Activated CD4-positive, alpha-beta T cell treated with anti-CD3 and anti-CD28 coated beads, Interleukin-10, Interleukin-2, amounts not matched to agents 100 ng/mL and 50 ng/mL, durations not matched to agents 16 hours and 8 hours (primary cell): ENCODE results near the gene BCO2.

ENCODE experiments used
- DNase-seq: peaks from one replicate; pipeline ENCODE4 v3.0.0-alpha.2; 2020

Gene BCO2

DNA sequence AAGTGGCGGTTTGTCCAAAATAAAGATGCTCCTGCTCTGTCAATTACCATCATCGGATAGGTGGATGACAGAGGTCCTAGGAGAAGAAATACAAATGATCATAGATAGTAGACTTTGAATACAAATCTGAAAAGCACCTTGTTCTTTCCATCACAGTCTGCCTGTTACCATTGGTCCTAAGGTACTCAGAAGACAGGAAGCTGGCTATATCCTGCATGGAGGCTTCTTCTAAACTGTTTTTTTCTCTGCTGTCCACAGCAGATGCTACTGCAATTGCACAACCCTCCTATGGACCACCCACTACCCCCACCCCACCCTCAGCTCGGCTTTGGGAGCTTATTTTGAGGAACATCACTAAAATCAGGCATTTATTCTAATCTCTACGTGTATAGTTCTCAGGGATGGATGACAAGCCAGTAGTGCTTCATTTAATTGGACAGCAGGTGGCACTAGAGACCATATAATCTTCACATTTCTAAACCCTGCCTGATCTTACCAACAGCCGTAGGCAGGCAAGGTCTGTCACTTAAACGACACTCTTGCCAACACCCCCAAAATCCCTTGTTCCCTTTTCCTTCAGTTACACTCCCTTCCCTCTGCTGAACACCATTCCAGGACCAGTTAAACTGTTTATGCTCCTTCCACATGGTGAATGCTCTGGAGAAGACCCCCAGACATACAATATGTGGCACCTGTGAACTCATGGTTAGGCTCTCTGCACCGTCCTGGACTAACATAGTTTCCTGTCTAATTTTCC lies 44.3 kb downstream of the BCO2 start:
- DNase-seq: peak; percentile 77

DNA sequence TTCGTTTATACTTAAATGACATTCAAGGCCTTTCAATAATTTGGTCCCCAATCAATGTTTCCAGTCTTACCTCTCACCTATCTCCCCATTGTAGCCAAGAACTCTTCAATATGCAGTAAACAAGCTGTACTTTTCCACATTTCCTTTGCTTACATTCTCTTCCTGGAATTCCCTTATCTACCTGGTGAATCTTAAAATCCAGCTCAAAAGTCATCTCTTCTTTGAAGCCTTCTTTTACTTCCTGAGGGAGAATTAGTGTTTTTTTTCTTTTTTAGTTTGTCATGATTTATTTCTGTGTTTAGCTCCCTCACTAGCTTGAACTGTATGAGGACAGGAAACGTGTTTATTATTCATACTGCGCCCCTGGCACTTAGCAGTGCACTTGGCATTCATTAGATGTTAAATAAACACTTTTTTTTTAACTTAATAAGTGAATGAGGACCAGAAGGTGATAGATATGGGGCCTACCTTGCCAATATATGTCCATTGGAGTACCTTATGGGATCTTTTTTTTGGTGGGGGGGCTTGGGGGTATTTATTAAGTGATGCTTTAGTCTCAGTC lies 46.0 kb downstream of the BCO2 start:
- no peak for DNase-seq

DNA sequence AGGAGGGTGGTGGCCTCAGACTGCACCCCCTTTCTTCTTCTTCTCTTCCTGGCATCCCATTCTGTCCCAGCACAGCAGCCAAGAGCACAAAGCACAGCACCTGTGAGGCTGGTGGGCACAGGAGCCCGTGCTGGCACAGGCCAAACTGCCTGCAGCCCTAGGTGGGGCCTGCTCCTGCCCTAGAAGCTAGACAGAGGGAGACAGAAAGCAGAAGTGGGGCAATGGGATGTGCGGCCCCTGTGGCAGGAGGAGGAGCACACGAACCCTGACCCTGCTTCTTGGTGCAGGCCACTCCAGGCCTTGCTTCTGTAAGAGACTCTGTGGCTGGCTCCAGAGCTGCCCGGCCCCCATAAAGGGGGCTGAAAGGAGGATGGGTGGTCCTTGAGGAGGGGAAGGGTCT lies 47.0 kb downstream of the BCO2 start:
- no peak for DNase-seq

DNA sequence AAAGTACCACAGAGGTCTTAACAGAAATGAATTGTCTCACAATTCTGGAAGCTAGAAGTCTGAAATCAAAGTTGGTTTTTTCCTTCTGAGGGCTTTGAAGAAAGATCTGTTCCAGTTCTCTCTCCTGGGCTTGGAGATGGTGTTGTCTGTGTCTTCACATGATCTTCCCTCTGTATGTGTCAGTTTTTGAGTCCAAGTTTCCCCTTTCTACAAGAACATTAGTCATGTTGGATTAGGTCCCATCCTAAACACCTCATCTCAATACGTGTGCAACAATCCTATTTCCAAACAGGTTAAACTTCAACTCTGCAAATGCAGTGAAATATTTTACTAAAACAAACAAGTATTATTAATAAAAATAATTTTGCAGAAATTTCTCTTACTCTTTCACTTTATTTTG lies 47.8 kb downstream of the BCO2 start:
- no peak for DNase-seq

DNA sequence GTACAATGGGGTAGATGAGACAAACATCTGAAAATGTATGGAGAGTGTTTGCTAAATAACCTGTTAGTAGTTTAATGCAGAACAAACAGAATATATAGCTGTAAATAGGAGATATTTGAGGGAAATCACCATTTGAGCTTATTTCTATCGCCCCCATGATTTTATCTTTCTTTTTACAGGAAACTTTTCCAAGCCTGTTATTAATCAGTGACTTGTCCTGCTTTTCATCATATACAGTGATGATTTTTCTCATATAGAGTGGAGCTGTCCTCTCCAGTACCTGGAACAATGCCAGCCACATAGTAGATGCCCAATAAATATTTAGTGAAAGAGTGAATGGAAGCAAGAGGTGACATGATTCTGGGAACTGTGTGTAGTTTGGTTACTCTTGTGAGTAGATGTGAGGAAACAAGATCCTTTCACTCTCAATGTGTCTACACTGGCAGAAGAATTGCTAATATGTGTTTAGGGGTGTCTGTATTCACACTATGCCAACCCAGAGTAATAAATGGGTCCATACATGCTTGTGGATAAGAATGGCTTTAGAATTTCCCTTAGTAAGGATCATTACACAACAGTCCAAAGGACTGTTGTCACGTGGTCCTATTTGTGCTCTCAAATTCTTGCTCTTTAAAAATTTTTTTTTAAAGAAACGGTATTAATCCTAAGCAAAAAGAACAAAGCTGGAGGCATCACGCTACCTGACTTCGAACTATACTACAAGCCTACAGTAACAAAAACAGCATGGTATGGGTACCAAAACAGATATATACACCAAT lies 48.6 kb downstream of the BCO2 start:
- no peak for DNase-seq

DNA sequence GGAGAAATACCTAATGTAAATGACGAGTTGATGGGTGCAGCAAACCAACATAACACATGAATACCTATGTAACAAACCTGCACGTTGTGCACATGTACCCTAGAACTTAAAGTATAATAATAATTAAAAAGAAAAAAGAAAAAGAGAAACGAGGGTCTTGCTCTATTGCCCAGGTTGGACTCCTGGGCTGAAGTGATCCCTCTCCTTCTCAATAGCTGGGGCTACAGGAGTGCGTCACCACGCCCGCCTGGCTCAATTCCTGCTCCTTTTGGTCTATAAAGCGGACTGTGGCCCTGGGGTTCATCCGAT lies 50.4 kb downstream of the BCO2 start:
- no peak for DNase-seq

DNA sequence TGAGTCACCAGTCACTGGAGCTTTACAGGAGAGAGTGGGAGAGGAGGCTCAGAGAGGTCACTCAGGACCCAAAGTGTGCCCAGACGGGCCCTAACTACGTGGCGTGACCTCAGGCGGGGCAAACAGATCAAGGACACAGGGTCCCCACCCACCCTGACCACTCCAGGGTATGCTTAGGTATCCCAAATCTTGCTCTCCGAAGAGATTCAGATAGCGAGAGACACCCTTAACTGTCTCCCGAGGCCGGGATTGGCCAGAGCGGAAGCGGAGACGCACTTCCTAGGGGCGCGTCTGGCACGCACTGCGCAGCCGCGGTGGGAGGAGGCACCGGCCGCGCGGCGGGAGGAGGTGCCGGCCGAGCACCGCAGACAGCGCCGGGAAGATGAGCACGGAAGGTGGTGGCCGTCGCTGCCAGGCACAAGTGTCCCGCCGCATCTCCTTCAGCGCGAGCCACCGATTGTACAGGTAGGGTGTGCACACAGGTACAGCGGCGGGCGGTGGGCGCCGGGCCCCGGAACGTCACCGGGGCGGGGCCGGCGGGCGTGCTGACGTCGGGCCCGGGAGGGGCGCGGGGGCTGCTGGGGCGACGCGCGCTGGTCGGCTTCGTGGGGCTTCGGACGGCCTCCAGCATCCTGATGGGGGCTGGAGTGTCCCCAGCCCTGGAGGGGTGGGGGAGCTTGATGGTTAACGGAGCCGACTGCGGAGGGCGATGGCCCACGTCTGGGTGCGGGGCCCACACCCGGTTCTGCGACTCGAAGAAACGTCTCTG lies 50.9 kb downstream of the BCO2 start, which contains the start of gene PTS:
PTS (plus strand) TSS at position 367 of the 769 bp plus-strand sequence; CDS start at position 383, 16 bp downstream.
- peak; percentile 90 for DNase-seq

DNA sequence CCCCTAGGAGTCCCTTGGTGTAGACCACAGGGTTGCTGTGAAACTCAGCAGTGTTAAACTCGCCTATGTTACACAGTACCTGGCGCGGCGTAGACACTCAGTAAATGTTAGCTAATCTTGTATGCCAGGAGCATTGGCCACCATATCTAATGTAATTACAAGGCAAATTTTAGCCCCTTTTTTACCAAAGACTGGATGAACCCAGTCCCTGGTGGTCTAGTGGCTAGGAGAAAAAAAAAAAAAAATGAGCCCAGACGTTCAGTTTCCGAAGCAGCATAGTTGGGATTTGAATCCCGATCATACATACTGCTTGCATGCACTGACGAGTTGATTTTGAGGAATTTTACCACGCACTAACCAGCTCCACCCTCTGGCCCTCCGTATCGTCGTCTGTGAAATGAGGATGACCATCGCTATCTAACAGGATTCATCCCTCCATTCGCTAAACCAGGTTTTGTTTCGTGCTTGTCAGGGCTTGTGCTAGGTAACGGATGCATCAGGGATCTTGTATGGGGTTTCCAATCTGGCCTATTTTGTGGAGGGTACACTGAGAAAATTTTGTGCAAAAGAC lies 51.6 kb downstream of the BCO2 start:
- DNase-seq: no peak

DNA sequence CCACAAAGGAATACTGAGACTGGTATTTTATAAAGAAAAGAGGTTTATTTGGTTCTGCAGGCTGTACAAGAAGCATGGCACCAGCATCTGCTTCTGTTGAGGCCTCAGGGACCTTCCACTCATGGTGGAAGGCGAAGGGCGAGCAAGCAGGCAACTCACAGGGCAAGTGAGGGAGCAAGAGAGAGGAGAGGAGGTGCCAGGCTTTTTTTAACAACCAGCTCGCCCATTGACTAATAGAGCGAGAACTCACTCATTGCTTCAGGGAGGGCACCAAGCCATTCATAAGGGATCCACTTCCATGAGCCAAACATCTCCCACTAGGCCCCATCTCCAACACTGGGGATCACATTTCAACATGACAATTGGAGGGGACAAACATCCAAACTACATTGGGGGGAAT lies 52.2 kb downstream of the BCO2 start:
- DNase-seq: peak; percentile 26

DNA sequence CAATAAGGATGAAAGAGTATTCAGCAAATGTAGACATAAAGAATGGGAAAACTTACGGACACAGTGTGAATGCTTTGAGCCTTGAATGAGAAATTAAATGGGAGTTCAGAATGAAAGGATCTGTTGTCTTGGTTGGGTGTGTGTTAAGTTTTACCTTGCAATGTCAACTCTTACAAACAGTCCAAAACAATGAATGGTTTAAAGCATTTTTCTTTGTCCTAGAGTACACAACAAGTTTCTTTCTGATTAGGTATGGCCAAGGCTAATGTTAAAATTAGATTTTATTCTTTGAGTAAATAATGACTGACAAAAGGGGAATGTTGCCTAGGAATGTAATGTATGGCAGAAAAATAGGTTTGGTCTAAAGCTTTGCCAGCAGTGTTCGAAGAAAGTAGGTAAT lies 53.4 kb downstream of the BCO2 start:
- no peak for DNase-seq

DNA sequence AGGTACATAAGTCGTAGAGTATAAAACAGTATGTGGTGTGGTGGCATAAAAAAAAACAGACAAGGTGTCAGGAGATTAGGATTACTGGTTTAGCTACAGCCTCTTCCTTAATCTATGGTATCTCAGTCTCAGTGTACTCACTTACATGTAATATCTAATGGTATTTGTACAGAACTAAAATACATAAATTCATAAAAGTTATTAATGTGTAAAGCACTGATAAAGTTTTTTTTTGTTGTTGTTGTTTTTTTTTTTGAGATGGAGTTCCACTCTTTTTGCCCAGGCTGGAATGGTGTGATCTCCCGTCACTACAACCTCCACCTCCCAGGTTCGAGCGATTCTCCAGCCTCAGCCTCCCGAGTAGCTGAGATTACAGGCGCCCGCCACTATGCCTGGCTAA lies 53.8 kb downstream of the BCO2 start:
- no peak for DNase-seq

DNA sequence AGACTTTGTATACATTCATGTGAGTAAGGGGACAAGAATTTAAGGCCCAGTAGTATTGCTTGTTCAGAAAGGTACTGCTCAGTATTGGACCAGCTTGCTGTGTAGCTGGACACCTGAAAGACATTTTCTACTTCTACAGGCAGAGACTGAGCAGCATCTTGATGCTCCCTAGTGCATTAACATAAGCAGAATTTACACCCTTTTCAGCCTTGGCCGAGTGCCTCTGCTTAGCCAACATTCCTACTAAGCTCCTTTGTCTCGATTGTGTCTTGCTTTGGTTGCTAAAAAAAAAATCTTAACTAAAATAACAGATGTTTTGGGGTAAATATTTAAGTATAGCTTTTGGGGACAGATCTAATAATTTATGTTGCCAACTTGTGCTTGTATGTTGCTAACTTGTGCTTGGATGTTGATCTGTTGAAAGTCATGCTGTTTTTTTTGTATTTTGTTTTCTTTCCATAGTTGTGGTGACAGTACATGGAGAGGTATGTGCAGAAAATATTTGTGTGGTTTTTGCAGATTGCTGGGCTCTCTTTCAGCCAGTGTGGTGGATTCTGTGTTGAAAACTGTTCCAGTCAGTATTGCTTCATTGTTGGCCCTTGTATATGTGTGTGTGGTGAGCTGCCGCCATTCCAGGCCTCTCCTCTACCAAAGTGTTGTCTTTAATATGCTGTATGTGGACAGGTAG lies 54.6 kb downstream of the BCO2 start:
- no peak for DNase-seq

DNA sequence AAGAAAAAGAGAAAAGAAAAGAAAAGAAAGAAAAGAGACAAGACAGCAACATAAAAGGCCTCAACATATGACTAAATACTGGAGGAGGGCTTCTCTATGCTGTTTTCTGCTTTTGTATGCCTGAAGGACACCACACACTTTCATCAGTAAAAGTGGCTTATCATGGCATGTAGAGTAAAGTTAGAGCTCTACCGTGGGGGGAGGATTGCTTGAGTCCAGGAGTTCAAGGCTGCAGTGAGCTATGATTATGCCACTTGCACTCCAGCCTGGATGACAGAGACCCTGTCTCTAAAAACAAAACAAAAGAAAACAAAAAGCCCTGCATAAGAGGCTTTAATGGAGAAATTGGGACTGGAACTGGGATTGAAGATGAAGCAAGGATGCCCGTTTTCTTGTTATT lies 56.6 kb downstream of the BCO2 start:
- DNase-seq: no peak

DNA sequence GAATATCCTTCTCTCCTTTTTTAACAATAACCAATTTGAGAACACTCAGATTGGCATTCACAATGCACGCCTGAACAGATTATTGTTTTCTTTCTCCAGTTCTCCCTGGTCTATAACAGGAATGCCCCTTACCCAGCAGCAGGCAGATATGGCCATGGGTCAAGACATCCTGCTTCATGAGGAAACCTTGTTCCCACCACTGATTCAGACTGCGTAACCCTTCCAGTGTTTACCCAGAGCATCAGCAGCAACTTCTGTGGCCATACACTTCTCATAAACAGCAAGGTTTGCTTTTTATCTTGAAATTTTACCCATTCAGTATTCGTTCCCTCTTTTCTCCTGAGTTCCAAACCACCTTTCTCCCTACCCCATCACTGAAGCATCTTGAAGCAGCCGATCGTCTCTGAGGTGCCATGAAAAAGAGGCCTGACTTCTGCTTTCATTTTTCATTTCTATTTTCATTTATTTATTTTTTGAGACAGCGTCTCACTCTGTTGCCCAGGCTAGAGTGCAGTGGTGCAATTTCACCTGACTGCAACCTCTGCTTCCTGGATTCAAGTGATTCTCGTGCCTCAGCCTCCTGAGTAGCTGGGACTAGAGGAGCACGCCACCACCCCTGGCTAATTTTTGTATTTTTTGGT lies 60.6 kb downstream of the BCO2 start:
- DNase-seq: no peak

DNA sequence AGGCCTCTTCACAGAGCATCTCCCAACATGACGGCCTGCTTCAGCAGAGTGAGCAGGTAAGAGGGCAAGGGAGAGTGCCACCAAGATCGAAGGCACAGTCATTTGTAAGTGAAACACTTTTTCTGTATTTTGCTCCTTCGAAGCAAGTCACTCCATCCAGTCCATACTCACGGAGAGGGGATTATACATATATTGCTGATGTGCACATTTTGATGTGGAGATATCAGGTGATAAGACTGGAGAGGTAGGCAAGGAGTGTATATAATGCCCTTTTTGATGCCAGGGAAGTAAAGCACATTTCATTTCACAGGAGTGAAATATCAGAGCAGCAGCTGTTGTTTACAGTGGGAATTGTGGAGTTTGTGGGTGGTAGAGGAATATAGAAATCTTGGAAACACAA lies 62.1 kb downstream of the BCO2 start:
- DNase-seq: no peak

DNA sequence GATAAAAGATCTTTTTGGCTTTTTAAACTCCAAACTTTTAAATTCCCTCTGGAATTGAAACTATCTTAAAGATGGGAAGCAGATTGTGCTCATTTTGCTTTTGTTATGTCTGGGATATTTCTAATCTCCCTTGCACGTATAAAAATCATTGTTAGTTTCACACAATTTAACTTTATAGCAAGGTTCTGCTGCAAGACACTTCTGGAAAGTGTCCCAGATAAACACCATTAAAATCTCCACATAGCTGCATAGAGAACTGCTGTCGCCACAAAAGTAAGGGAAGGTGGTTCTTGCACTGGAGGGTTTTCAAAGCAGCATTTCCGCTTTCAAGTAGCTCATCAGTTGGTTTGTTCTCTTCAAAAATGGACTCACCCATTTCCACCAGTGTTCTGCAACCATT lies 62.7 kb downstream of the BCO2 start:
- no peak for DNase-seq

DNA sequence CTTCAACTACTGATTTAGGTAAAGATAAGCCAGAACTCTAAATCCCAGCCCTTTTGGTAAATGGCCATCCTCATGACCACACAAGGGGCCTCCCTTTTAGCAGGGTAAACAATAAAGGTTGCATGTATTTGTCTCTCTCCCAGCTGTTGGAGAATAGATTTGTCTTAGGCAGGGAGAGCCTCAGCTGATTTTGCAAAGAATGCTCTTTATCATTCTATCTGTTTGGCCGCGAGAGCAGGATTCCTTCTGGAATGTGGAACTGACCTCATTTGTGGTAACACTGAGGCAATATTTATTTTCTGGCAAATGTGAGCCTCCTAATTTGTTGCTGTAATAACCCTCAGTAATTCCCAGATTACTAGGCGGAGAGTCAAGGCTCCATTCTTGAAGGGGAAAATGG lies 66.2 kb downstream of the BCO2 start:
- DNase-seq: no peak

DNA sequence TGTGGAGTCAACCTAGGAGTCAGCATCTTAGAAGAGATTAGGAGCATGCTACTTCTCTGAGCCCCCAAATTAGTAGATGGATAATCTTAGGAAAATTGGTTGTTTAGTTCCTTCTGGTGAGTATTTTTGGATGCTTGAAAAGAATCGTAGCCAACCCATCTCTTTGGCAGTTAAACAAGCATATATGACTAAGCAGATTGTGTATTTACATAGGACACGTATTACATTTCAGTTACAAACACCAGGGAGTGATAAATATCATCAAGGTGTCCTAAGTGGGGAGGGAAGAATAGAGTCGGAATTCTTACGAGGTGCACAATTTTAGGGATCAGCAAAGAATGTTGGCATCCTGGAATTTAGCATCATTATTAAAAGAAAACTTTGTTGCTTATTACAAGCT lies 71.9 kb downstream of the BCO2 start:
- no peak for DNase-seq

DNA sequence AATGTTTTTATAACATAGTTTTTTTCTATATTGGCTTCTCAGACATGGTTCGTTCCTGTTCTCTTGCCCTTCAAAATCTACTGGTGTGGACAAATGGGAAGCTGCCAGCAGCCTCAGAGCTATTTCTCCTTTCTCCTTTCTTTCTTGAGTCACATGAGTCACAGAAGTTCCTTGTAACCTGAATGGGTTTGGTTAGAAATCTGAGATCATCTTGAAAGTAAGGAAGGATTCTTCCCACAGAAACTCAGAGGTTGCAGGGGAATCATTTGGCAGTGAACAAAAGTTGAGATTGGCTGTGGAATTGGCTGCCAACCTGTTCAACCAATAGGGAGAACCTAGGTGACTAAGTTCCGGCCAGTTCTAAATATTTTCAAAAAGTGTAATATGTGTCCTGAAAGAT lies 72.9 kb downstream of the BCO2 start:
- DNase-seq: no peak

DNA sequence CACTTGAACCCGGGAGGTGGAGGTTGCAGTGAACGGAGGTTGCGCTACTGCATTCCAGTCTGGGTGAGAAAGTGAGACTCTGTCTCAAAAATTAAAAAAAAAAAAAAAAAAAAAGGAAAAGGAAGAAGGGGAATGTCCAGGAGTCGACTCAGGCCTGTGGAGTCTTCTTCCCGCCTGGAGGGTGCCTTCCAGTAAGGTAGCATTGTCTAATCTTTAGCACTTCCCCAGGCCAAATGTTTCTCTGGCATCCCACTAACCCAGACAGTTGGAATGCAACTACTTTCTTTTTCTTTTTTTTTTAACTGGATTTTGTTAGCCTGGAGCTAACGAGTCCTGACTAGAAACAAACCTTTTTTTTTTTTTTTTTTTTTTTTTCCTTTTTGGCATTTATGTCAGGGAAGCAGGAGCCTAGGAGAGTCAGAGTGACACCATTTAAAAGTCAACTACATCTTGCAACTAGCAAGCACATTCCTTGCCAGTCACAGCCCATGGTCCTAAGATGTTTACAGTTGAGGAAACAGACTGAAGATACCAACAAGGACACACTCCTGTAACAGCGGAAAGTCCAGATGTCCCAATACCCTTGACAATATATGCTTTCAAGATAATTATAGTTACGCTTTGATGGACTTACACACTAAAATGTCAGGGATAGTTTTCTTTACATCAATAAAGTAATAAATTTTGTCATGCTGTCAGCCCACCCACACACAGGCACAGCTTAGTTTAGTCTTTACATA lies 74.7 kb downstream of the BCO2 start:
- no peak for DNase-seq

DNA sequence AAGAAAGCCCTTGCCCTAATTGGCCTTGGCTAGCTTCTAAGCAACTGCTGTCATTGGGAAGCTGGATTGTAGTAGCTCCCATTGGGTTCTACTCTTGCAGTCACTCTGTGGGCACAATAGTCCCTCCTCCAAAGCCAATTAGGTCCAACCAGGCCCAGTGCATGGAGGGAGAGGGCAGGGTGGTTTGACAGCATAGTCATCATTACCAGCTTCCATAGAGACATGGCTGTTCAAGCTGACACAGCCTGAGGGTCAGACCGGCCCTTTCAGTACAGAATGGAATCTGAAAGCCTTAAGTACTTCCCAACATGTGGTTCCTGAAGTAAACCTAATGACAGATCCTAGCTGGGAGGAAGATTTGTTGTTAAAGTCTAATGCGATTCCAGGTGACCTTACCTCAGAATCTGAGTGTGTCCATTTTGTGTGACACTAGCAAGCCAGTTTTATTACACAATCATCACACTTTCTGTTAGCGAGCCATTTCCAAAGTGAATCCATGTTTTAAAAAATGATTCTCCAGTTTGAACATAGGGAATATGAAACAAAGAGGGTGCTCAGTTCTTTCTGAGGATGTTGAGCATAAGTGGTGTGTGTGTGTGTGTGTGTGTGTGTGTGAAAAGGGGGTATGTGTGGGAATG lies 78.4 kb downstream of the BCO2 start:
- no peak for DNase-seq
